GM21619 (cell line): ENCODE data around the gene SBNO1.
"Not testable (repeated sequence)": the region's sequence is repeated elsewhere in the genome, so short reads cannot be mapped to it uniquely, and the experiment has no call there.

Experiments used
- ATAC-seq: cut with Tn5 transposase; IDR thresholded peaks from one replicate; pipeline ENCODE4 v1.9.1; 2021; ENCODE audit not compliant: unreplicated experiment

The SBNO1 gene

GRCh38 chr12:123271001-123271668 lies 93.5 kb downstream of the SBNO1 start:
- peak; percentile 62 for ATAC-seq

- ATAC-seq = peak; percentile 5
These were observed 94.2 kb downstream of the SBNO1 start for GRCh38 chr12:123270214-123271000.

- no peak for ATAC-seq
These were observed 94.8 kb downstream of the SBNO1 start for GRCh38 chr12:123269896-123270213.

- no peak for ATAC-seq
These were observed 95.2 kb downstream of the SBNO1 start for GRCh38 chr12:123269395-123269892.

- ATAC-seq = no peak
These were observed 95.8 kb downstream of the SBNO1 start for GRCh38 chr12:123268850-123269249.

GRCh38 chr12:123267991-123268843 lies 96.4 kb downstream of the SBNO1 start:
- ATAC-seq = no peak

GRCh38 chr12:123267335-123267920 lies 97.2 kb downstream of the SBNO1 start:
- ATAC-seq = no peak

- no peak for ATAC-seq
These were observed 97.9 kb downstream of the SBNO1 start for GRCh38 chr12:123266679-123267277.

GRCh38 chr12:123265851-123266678 lies 98.6 kb downstream of the SBNO1 start:
- no peak for ATAC-seq

GRCh38 chr12:123264642-123265041 lies 100.0 kb downstream of the SBNO1 start:
- no peak for ATAC-seq

GRCh38 chr12:123263196-123263817 lies 101.3 kb downstream of the SBNO1 start:
- ATAC-seq = no peak

GRCh38 chr12:123261196-123261595 lies 103.5 kb downstream of the SBNO1 start:
- no peak for ATAC-seq

- no peak for ATAC-seq
These were observed 104.6 kb downstream of the SBNO1 start for GRCh38 chr12:123260081-123260480.

- ATAC-seq = no peak
These were observed 106.1 kb downstream of the SBNO1 start for GRCh38 chr12:123258593-123258992.

- no peak for ATAC-seq
These were observed 109.7 kb downstream of the SBNO1 start for GRCh38 chr12:123254853-123255446.

- ATAC-seq = no peak
These were observed 110.8 kb downstream of the SBNO1 start for GRCh38 chr12:123253641-123254459.

GRCh38 chr12:123252365-123252764 lies 112.3 kb downstream of the SBNO1 start:
- ATAC-seq = not testable (repeated sequence)

- ATAC-seq = no peak
These were observed 113.1 kb downstream of the SBNO1 start for GRCh38 chr12:123251403-123252076.
